NB4 (cell line): ENCODE measurements around the gene ATXN7L1.

ENCODE experiments used
- DNase-seq: peaks from one replicate; pipeline ENCODE4 v3.0.0; 2010; ENCODE audit warnings: low read depth
- H3K4me3 ChIP-seq: one replicate; pipeline ENCODE4 v1.5.1; 2011; ENCODE audit warnings: mild to moderate bottlenecking, low read depth, low read length, moderate library complexity
- MYC ChIP-seq: IDR thresholded peaks from 2 replicates; pipeline ENCODE4 v1.6.1; 2011; ENCODE audit warnings: low read depth, low read length
- POLR2A ChIP-seq: IDR thresholded peaks from 2 replicates; pipeline ENCODE4 v1.6.1; 2011; ENCODE audit warnings: mild to moderate bottlenecking; ENCODE audit not compliant: insufficient read length; ENCODE audit errors: extremely low read depth
- TF ChIP-seq, protein P1 (sequence below): IDR thresholded peaks from one replicate; pipeline ENCODE4 v1.5.1; 2012; ENCODE audit warnings: low read depth, low read length
- TF ChIP-seq, protein P2 (sequence below): IDR thresholded peaks from 2 replicates; pipeline ENCODE4 v1.6.1; 2011; ENCODE audit warnings: low read depth, low read length

The ATXN7L1 gene

DNA sequence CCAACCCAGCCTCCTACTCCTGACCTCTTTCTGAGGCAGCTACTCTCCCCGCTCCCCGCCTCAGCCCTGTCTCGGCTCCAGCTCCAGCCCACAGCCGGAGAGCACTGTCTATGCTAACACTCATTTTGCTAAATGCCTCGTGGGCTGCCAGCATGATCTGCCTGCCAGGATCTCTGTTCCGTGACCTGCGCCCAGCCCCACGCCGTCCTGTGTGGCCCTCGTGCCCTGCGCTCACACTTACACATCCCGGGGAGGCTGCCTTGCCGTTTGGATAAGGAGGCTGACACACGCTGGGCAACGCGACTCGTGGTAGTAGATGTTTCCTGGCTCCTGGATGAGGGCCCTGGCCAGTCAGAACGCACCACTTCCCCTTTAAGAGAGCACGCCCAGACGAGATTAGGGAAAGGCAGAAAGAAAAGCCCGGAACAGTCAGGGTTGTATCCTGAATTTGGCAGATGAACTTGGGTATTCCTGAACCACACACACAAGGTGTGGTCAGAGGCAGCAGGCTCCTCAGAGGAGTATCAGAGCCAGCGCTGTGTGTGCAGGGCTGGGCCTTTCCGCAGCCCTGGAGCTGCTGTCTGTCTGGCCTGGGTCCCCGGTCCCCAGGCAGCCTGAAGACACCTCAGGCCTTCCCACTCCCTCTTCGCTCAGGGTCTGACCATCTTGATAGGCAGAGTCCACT is 197.4 kb downstream of the ATXN7L1 start:
- H3K4me3 ChIP-seq = peak overlapping the region; percentile 77
- peak; percentile 90 for DNase-seq
- TF ChIP-seq, protein P1, sequence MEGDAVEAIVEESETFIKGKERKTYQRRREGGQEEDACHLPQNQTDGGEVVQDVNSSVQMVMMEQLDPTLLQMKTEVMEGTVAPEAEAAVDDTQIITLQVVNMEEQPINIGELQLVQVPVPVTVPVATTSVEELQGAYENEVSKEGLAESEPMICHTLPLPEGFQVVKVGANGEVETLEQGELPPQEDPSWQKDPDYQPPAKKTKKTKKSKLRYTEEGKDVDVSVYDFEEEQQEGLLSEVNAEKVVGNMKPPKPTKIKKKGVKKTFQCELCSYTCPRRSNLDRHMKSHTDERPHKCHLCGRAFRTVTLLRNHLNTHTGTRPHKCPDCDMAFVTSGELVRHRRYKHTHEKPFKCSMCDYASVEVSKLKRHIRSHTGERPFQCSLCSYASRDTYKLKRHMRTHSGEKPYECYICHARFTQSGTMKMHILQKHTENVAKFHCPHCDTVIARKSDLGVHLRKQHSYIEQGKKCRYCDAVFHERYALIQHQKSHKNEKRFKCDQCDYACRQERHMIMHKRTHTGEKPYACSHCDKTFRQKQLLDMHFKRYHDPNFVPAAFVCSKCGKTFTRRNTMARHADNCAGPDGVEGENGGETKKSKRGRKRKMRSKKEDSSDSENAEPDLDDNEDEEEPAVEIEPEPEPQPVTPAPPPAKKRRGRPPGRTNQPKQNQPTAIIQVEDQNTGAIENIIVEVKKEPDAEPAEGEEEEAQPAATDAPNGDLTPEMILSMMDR = no peak
- peak; percentile 80 for TF ChIP-seq MYC
- peak; percentile 65 for TF ChIP-seq POLR2A
- TF ChIP-seq, protein P2, sequence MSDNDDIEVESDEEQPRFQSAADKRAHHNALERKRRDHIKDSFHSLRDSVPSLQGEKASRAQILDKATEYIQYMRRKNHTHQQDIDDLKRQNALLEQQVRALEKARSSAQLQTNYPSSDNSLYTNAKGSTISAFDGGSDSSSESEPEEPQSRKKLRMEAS = peak; percentile 75

DNA sequence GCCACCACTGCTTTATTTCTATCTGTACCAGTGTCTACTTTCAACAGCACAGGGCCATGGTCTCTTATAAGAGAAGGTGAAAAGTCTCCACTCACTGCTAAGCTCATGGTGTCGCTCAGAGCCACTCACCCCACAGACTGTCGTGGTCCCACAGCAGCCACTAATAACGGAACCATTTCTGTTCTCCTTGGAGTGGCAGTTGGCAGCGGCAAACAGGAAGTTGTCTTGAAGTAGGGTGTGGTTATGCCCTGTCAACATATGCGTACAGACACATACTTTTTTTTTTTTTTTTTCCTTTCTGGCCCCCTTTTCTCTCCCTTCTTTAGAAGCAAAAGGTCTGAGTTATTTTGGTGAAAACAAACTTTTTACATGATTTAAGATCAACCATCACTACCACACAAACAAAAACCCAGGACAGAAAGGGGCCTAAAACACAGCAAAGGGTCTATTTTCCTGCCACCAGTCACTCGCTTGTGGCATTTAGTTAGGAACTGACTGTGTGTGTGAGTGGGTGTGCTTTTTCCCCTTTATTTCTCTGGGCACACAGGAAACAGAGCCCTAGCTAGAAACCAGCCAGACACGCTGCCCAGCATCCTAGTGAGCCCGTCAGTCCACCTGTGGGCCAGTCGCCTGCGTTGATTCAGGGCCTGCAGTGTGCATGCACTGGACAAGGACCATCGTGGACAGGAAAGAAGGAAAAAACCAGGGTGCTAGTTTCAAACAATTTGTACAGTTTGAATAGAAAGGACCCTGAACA is 198.4 kb downstream of the ATXN7L1 start:
- H3K4me3 ChIP-seq = peak overlapping the region; percentile 77
- DNase-seq = peak; percentile 90
- TF ChIP-seq, protein P1 = no peak
- TF ChIP-seq POLR2A (peak; percentile 66), MYC (peak; percentile 69)
- TF ChIP-seq, protein P2 = peak; percentile 66; the same call in 1 of the 2 replicates

DNA sequence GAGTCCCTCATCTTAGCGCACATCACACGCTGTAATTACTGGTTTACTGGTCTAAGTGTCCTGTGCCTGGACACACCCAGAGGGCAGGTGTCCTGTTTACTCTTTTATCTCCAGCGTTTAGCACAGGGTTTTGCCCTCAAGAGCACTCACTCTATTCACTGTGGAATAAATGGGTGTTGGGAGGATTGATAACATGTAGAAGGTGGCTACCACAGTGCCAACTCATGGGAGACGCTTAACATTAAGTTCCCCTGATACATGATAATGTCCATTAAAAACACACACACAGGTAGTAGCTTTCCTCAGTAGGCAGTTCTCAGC is 199.0 kb downstream of the ATXN7L1 start:
- peak overlapping the region; percentile 77 for H3K4me3 ChIP-seq
- TF ChIP-seq, protein P2 = no peak
- TF ChIP-seq MYC = peak; percentile 19; the same call in 1 of the 2 replicates
- DNase-seq = no peak

DNA sequence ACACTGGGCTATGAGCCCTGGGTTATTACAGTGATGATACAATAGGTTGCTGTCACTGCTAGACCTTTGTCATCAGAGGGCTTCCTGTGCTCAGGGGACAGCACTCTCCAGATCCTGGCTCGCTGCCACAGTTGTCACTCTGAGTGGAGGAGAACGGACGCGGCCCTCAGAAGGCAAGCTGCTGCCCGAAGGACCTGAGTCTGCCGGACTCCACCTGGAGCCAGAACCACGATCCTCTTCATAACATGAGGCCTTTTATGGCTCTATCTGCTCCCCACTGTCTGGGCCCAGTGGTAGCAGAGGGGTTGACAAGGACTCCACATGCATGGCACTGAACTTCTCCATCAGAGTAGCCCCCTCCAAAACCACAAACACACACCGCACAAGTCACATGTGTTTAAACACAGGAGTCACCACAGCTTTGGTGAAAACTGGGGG is 200.4 kb downstream of the ATXN7L1 start:
- DNase-seq = peak; percentile 48
- no peak for TF ChIP-seq MYC
- TF ChIP-seq, protein P2 = peak; percentile 5; the same call in 1 of the 2 replicates
- no peak overlapping the region for H3K4me3 ChIP-seq

DNA sequence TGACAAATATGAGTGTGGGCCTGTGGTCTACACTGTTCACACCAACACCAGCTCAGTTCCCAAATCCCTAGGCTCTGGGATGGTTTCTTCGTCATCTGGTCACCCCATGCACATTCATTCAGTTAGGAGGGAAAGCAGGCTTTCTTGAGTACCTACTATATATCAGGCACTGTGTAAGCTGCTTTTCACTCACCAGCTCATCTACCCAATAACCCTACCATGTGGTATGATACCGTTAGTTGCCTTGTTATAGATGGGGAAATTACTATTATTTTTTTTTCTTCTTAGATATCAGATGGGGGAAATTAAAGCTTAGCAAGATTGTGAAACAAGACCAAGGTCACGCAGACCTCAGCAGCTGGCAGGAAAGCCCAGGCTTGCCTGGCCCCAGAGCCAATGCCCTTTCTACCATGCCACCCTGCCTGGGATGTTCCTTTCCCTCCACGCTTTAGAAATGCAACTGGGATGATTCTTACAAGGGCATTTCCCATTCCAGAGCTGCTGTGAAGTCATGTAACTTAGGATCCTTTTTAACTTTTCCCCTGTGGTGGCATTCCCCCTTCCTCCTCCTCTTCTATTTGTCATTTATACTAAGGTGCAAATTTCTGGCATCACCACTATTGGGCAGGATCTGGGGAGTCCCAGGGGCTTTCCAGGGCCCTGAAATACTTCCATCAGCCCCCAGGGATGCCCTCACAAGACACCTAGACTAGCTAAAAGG is 202.0 kb downstream of the ATXN7L1 start:
- DNase-seq = no peak
- H3K4me3 ChIP-seq = no peak overlapping the region
- TF ChIP-seq MYC = no peak
- TF ChIP-seq, protein P1 = no peak
- TF ChIP-seq, protein P2 = no peak

DNA sequence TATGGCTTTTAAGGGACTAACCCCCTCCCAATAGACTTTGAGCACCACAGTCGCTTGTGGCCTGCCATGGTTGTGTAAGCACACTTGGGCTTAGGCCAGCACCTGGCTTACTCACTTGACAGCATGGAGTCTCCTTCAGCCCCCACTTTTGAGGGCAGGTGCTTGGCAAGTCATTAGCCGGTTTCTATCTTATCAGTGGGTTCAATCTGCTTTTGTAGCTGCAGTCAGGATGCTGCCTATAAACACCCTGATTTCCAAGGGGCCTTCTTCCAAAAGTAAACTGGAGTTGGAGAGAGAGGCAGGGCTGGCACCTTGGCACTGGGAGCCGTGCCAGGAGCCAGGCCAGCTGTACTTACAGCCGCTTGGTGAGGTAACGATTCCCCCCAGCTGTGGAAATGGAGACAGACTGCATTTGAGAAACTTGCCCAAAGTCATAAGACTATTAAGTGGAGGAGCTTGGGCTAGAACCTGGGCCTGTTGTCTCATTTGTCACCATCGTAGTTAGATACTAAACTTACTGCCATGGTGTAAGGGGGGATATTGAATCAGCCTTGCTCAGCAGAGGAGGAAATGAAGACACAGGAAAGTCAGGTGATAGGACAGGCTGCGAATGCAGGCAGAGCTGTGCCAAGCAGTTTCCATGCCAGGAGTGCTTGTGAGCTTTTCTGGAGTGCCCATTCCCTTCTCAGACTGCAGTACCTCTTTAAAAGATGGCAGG is 202.9 kb downstream of the ATXN7L1 start:
- no peak overlapping the region for H3K4me3 ChIP-seq
- TF ChIP-seq POLR2A (no peak), MYC (no peak)
- TF ChIP-seq, protein P1 = no peak
- TF ChIP-seq, protein P2 = no peak
- no peak for DNase-seq
